Common myeloid progenitor, CD34-positive (primary cell): ENCODE measurements around the gene BCAS1.

Experiments
- CTCF ChIA-PET: fragments of 350-600 bp; sonication (Branson Sonifier 250); formaldehyde crosslinking; loops from one replicate; lab custom pipeline; 2021; ENCODE audit warnings: antibody characterized with exemption; lab: Charles Lee
- POLR2A ChIA-PET: fragments of 350-600 bp; sonication (Branson Sonifier 250); formaldehyde crosslinking; loops from one replicate; lab custom pipeline; 2021; ENCODE audit warnings: antibody characterized with exemption; lab: Charles Lee
- DNase-seq, 3 donors: peaks; one replicate each; pipeline versions ENCODE4 v3.0.0 to v3.0.0-alpha.2; 2013
- H3K27ac ChIP-seq, 2 experiments: 1 replicate in 1 of 2; 2 replicates in 1 of 2; pipeline ENCODE4 v1.7.0; 2013; ENCODE audit warnings: inconsistent platforms in 2 of 2, low read length in 2 of 2, mild to moderate bottlenecking in 2 of 2, low read depth in 1 of 2, moderate library complexity in 1 of 2; ENCODE audit not compliant: severe bottlenecking in 2 of 2, insufficient read depth in 1 of 2, poor library complexity in 1 of 2
- H3K27me3 ChIP-seq, 5 experiments: replicated peaks in 2 of 5; 1 replicate in 3 of 5; 2 replicates in 2 of 5; pipeline versions ENCODE4 v1.6.1 to v1.7.0; 2013; ENCODE audit warnings: low read length in 4 of 5, mild to moderate bottlenecking in 2 of 5, moderate library complexity in 2 of 5, inconsistent platforms in 1 of 5; ENCODE audit not compliant: insufficient read depth in 5 of 5, control insufficient read depth in 4 of 5
- H3K36me3 ChIP-seq, 4 experiments: 1 replicate in 2 of 4; 2 replicates in 2 of 4; pipeline versions ENCODE4 v1.6.1 to v1.7.0; 2013; ENCODE audit warnings: low read length in 3 of 4, control low read depth in 1 of 4, mild to moderate bottlenecking in 1 of 4; ENCODE audit not compliant: control insufficient read depth in 4 of 4, insufficient read depth in 4 of 4
- H3K4me1 ChIP-seq, 4 experiments: 1 replicate in 3 of 4; 2 replicates in 1 of 4; pipeline versions ENCODE4 v1.6.1 to v1.7.1; 2013; ENCODE audit warnings: low read length in 3 of 4, mild to moderate bottlenecking in 3 of 4, control low read depth in 1 of 4, inconsistent platforms in 1 of 4, moderate library complexity in 1 of 4; ENCODE audit not compliant: control insufficient read depth in 4 of 4, insufficient read depth in 4 of 4; ENCODE audit errors: control extremely low read depth in 1 of 4
- H3K4me3 ChIP-seq, 7 experiments: 1 replicate in 4 of 7; 2 replicates in 3 of 7; pipeline versions ENCODE4 v1.5.1 to v1.7.0; 2013; ENCODE audit warnings: mild to moderate bottlenecking in 7 of 7, low read length in 6 of 7, moderate library complexity in 6 of 7, inconsistent platforms in 2 of 7, low read depth in 2 of 7, control low read depth in 1 of 7; ENCODE audit not compliant: insufficient read depth in 4 of 7, control insufficient read depth in 1 of 7; ENCODE audit errors: extremely low read depth in 1 of 7
- H3K9me3 ChIP-seq, 5 experiments: 1 replicate in 4 of 5; 2 replicates in 1 of 5; pipeline versions ENCODE4 v1.6.1 to v1.7.1; 2013; ENCODE audit warnings: low read length in 4 of 5, mild to moderate bottlenecking in 2 of 5, inconsistent platforms in 1 of 5, low read depth in 1 of 5, moderate library complexity in 1 of 5; ENCODE audit not compliant: control insufficient read depth in 4 of 5, insufficient read depth in 2 of 5; ENCODE audit errors: control extremely low read depth in 1 of 5
- WGBS: methylation state at CpG from one replicate; pipeline ENCODE4 v1.1.5; 2013; ENCODE audit not compliant: insufficient coverage; 5-methylcytosine and 5-hydroxymethylcytosine counted together

BCAS1 gene

DNA sequence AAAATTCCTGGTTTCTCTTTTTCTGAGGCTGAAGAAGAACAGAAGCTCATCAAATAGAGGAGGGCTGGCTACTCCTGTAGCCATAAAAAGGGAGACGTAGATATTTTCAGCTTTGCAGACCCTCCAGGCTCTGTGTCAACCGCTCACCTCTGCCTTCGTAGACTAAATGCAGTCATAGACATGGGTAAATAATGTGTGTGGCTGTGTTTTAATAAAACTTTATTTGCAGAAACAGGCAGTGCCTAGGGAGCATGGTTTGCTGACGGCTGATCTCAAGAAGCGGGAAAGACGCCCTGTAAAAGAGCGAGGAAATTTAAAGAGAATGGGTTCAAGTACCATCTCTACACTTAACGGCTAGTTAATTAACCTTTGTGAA lies 171.8 kb downstream of the BCAS1 start:
- Histone ChIP-seq H3K4me1 (peaks cover 11 to 41% (median 23%) of the 10 kb centered on the region in 4 experiments), H3K27me3 (no peaks in the 10 kb centered on the region), H3K36me3 (no peaks in the 10 kb centered on the region), H3K9me3 (no peaks in the 10 kb centered on the region), H3K27ac (no peak overlapping the region), H3K4me3 (no peak overlapping the region)
- ChIA-PET POLR2A (interaction anchor here (0.6 to 1.0 kb wide), 2 partner anchors 12 to 37 kb away, joined by 3 read pairs; no protein-coding TSS in a partner anchor), CTCF (interaction anchor here (1.2 to 1.4 kb wide), 5 partner anchors 13 to 319 kb away, joined by 3 to 9 read pairs (median 8); no protein-coding TSS in a partner anchor)
- WGBS = 99% methylated on average over 8 of the region's 8 CpGs
- no peak for DNase-seq

DNA sequence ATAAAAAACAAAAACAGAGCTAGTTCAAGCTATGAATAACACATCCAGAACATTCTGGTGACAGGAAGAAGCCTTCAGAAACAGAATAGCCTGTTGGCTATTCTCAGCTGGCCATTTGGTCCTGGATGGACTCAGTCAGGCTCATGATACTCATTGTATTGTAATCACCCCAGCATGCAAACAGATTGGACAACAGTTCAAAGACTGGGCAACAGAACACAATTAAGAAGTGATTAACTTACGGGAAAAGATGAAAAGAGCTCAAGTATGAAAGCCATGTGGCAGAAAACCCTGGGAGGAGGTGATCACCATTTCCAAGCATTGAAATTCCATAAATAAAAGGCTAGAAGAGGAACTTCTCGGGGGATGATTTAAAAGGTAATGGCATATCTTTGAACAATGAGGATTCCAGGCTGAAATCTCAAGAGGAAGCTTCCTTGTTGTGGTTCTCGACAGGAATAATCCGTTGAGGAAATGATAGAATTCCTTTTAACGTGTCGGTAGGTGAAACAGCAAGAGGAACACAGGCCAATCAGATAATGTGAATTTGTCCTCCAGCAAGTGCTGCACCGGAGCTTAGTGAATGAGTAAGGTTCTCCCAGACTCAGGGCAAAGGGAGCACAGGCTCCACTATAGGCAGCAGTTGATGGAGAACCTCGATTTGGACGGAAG lies 172.4 kb downstream of the BCAS1 start:
- Histone ChIP-seq H3K36me3 (no peaks in the 10 kb centered on the region), H3K4me3 (no peak overlapping the region), H3K9me3 (no peaks in the 10 kb centered on the region), H3K27ac (no peak overlapping the region), H3K4me1 (peaks cover 15 to 41% (median 25%) of the 10 kb centered on the region in 4 experiments), H3K27me3 (no peaks in the 10 kb centered on the region)
- ChIA-PET CTCF (interaction anchor here (0.9 to 1.3 kb wide), 4 partner anchors 17 to 68 kb away, joined by 3 to 9 read pairs (median 3); no protein-coding TSS in a partner anchor), POLR2A (no interaction called here)
- 24% methylated on average over 8 of the region's 9 CpGs for WGBS
- DNase-seq = no peak

DNA sequence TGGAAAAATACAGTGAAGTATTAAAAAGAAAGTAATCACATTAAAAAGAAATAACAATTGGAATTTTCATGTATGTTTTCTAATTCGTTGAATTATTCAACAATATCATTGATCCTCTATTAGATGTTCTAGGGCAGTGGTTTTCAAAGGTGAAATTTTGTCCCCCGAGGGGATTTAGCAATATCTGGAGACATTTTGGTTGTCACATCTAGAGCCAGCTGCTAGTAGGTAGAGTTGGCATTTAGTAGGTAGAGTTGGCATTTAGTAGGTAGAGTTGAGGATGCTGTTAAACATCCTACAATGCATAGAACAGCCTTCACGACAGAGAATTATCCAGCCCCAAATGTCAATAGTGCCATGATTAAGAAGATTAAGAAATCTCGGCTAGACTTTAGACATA lies 173.7 kb downstream of the BCAS1 start:
- peaks cover 15 to 42% (median 26%) of the 10 kb centered on the region in 4 experiments for H3K4me1 ChIP-seq
- H3K27ac ChIP-seq = no peak overlapping the region
- no peak overlapping the region for H3K4me3 ChIP-seq
- H3K27me3 ChIP-seq = no peaks in the 10 kb centered on the region
- DNase-seq = no peak
- ChIA-PET POLR2A (no interaction called here), CTCF (no interaction called here)
- no peaks in the 10 kb centered on the region for H3K9me3 ChIP-seq
- WGBS = no CpG with 5 or more reads among the region's 4 CpGs
- H3K36me3 ChIP-seq = no peaks in the 10 kb centered on the region

DNA sequence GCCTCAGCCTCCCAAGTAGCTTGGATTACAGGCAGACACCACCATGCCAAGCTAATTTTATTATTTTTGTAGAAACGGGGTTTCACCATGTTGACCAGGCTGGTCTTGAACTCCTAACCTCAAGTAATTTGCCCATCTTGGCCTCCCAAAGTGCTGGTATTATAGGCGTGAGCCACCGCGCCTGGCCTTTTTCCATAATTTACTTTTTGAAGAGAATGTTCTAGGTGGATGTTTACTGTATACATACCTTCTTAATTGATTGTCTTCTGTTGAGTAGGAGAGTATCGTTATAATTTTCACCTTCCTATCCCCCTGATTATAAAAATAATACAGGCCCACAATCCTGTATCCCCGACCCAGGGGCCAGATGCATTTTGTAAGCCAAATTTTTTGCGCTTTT lies 174.4 kb downstream of the BCAS1 start:
- POLR2A ChIA-PET = no interaction called here
- no peaks in the 10 kb centered on the region for H3K36me3 ChIP-seq
- no peak for DNase-seq
- CTCF ChIA-PET = no interaction called here
- 100% methylated on average over 1 of the region's 7 CpGs for WGBS
- no peaks in the 10 kb centered on the region for H3K27me3 ChIP-seq
- no peak overlapping the region for H3K27ac ChIP-seq
- no peak overlapping the region for H3K4me3 ChIP-seq
- H3K4me1 ChIP-seq = peaks cover 15 to 37% (median 24%) of the 10 kb centered on the region in 4 experiments
- no peaks in the 10 kb centered on the region for H3K9me3 ChIP-seq

DNA sequence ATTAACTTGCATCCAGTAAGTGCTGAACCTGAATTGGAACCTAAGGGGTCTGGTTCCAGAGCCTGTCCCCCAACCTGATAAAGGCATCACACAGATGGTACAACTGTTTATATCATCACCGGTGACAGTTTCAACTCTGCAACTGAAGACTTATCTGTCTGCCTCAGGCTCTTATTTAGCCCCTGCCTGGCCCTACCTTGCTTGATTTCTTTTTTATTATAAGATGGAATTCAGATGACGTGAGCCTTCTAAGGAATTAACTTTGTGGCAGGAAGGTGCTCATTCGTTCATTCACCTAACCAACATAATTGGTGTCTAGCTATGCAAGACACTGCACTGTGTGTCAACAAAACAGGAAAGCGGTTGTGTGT lies 175.0 kb downstream of the BCAS1 start:
- no peaks in the 10 kb centered on the region for H3K27me3 ChIP-seq
- ChIA-PET CTCF (no interaction called here), POLR2A (no interaction called here)
- no peak overlapping the region for H3K27ac ChIP-seq
- no peaks in the 10 kb centered on the region for H3K36me3 ChIP-seq
- no peaks in the 10 kb centered on the region for H3K9me3 ChIP-seq
- peaks cover 15 to 31% (median 22%) of the 10 kb centered on the region in 4 experiments for H3K4me1 ChIP-seq
- 73% methylated on average over 1 of the region's 4 CpGs for WGBS
- DNase-seq = peak in 1 of 3 donors; percentile 47
- no peak overlapping the region for H3K4me3 ChIP-seq

DNA sequence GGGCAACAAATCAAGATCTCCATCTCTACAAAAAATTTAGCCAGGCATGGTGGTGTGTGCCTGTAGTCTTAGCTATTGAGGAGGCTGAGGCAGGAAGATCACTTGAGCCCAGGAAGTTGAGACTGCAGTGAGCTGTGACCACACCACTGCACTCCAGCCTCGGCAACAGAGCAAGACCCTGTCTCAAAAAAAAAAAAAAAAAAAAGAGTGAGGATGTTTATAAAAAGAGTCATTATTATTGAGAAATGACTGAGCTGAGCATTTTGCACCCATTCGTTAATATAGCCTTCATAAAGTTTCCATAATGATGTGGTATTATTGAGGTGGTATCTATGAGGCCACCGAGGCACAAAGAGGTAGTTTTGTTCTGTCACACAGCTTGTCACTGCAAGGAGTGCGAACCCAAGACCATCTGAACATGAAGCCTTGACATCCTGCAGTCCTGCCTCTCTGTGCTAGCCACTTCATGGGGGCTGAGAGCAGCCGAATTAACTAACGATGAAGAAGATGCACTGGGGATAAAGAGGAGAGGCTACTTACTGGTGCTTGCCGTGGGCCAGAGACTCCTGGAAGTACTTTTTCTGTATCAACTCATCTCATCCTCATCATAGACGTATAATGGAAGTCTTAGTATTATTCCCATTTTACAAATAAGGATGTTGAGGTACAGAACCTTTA lies 175.5 kb downstream of the BCAS1 start:
- no peak overlapping the region for H3K4me3 ChIP-seq
- ChIA-PET CTCF (interaction anchor here (1.0 to 1.1 kb wide), 2 partner anchors 20 to 21 kb away, joined by 3 read pairs; no protein-coding TSS in a partner anchor), POLR2A (no interaction called here)
- peaks cover 11 to 25% (median 21%) of the 10 kb centered on the region in 4 experiments for H3K4me1 ChIP-seq
- H3K36me3 ChIP-seq = no peaks in the 10 kb centered on the region
- H3K27ac ChIP-seq = no peak overlapping the region
- no peak for DNase-seq
- WGBS = 100% methylated on average over 4 of the region's 8 CpGs
- no peaks in the 10 kb centered on the region for H3K27me3 ChIP-seq
- H3K9me3 ChIP-seq = no peaks in the 10 kb centered on the region
